ENCODE data around the gene SMARCA2.

SMARCA2 gene

GRCh38 chr9:2127486-2127885 lies 112.3 kb downstream of the SMARCA2 start:
- no peak for FAIRE-seq
- TF ChIP-seq SPI1 (IDR thresholded peaks at IDR 0.05; ENCODE audit: low read depth, low read length): no peak
- no peak for TF ChIP-seq TAF1 (IDR thresholded peaks at IDR 0.05; ENCODE audit: low read depth, low read length)
- no peak for TF ChIP-seq PAX5 (IDR thresholded peaks at IDR 0.05; ENCODE audit: insufficient read depth, low read length, severe bottlenecking)
- no peak for DNase-seq (ENCODE audit: insufficient read length, low spot score)

GRCh38 chr9:2128141-2128540 lies 113.0 kb downstream of the SMARCA2 start:
- FAIRE-seq: no peak
- TF ChIP-seq POLR2AphosphoS5 (IDR thresholded peaks at IDR 0.05; ENCODE audit: low read depth, low read length): no peak
- no peak for DNase-seq (ENCODE audit: insufficient read length, low spot score)

GRCh38 chr9:2128618-2129017 lies 113.5 kb downstream of the SMARCA2 start:
- no peak for DNase-seq (ENCODE audit: insufficient read length, low spot score)
- no peak for TF ChIP-seq POLR2AphosphoS5 (IDR thresholded peaks at IDR 0.05; ENCODE audit: low read depth, low read length)
- TF ChIP-seq SPI1 (IDR thresholded peaks at IDR 0.05; ENCODE audit: low read depth, low read length): no peak
- no peak for TF ChIP-seq POLR2A (IDR thresholded peaks at IDR 0.05; ENCODE audit: low read depth, low read length)
- no peak for TF ChIP-seq POU2F2 (IDR thresholded peaks at IDR 0.05; ENCODE audit: low read depth, low read length)
- TF ChIP-seq PAX5 (IDR thresholded peaks at IDR 0.05; ENCODE audit: insufficient read depth, low read length, severe bottlenecking): no peak
- no peak for TF ChIP-seq TAF1 (IDR thresholded peaks at IDR 0.05; ENCODE audit: low read depth, low read length)
- no peak for FAIRE-seq

- FAIRE-seq: no peak
- no peak for TF ChIP-seq SPI1 (IDR thresholded peaks at IDR 0.05; ENCODE audit: low read depth, low read length)
- no peak for TF ChIP-seq POU2F2 (IDR thresholded peaks at IDR 0.05; ENCODE audit: low read depth, low read length)
- TF ChIP-seq POLR2AphosphoS5 (IDR thresholded peaks at IDR 0.05; ENCODE audit: low read depth, low read length): no peak
- no peak for TF ChIP-seq PAX5 (IDR thresholded peaks at IDR 0.05; ENCODE audit: insufficient read depth, low read length, severe bottlenecking)
- TF ChIP-seq TAF1 (IDR thresholded peaks at IDR 0.05; ENCODE audit: low read depth, low read length): no peak
- TF ChIP-seq POLR2A (IDR thresholded peaks at IDR 0.05; ENCODE audit: low read depth, low read length): no peak
- DNase-seq (ENCODE audit: insufficient read length, low spot score): no peak
Measured at GRCh38 chr9:2130941-2131340, 115.8 kb downstream of the SMARCA2 start.

- TF ChIP-seq SPI1 (IDR thresholded peaks at IDR 0.05; ENCODE audit: low read depth, low read length) (no peak), TAF1 (IDR thresholded peaks at IDR 0.05; ENCODE audit: low read depth, low read length) (no peak), POU2F2 (IDR thresholded peaks at IDR 0.05; ENCODE audit: low read depth, low read length) (no peak), POLR2A (IDR thresholded peaks at IDR 0.05; ENCODE audit: low read depth, low read length) (no peak)
- no peak for DNase-seq (ENCODE audit: insufficient read length, low spot score)
- FAIRE-seq: peak; percentile 28
Measured at GRCh38 chr9:2132484-2133082, 117.4 kb downstream of the SMARCA2 start.

GRCh38 chr9:2134391-2134790 lies 119.2 kb downstream of the SMARCA2 start:
- DNase-seq (ENCODE audit: insufficient read length, low spot score) (no peak), FAIRE-seq (no peak)
- TF ChIP-seq PAX5 (IDR thresholded peaks at IDR 0.05; ENCODE audit: insufficient read depth, low read length, severe bottlenecking): no peak
- no peak for TF ChIP-seq POLR2AphosphoS5 (IDR thresholded peaks at IDR 0.05; ENCODE audit: low read depth, low read length)
- TF ChIP-seq POLR2A (IDR thresholded peaks at IDR 0.05; ENCODE audit: low read depth, low read length): no peak
- TF ChIP-seq SPI1 (IDR thresholded peaks at IDR 0.05; ENCODE audit: low read depth, low read length): no peak
- TF ChIP-seq POU2F2 (IDR thresholded peaks at IDR 0.05; ENCODE audit: low read depth, low read length): no peak
- TF ChIP-seq TAF1 (IDR thresholded peaks at IDR 0.05; ENCODE audit: low read depth, low read length): no peak

GRCh38 chr9:2138646-2139045 lies 123.5 kb downstream of the SMARCA2 start:
- no peak for FAIRE-seq

GRCh38 chr9:2140600-2141223 lies 125.6 kb downstream of the SMARCA2 start:
- no peak for DNase-seq (ENCODE audit: insufficient read length, low spot score)
- TF ChIP-seq POLR2AphosphoS5 (IDR thresholded peaks at IDR 0.05; ENCODE audit: low read depth, low read length) (no peak), TAF1 (IDR thresholded peaks at IDR 0.05; ENCODE audit: low read depth, low read length) (no peak), POU2F2 (IDR thresholded peaks at IDR 0.05; ENCODE audit: low read depth, low read length) (no peak), POLR2A (IDR thresholded peaks at IDR 0.05; ENCODE audit: low read depth, low read length) (no peak), SPI1 (IDR thresholded peaks at IDR 0.05; ENCODE audit: low read depth, low read length) (no peak), PAX5 (IDR thresholded peaks at IDR 0.05; ENCODE audit: insufficient read depth, low read length, severe bottlenecking) (no peak)
- FAIRE-seq: no peak

More at GRCh38 chr9:2138646-2139045, 123.5 kb downstream of the SMARCA2 start:
- DNase-seq (ENCODE audit: insufficient read length, low spot score): no peak
- no peak for TF ChIP-seq POLR2A (IDR thresholded peaks at IDR 0.05; ENCODE audit: low read depth, low read length)

GRCh38 chr9:2142212-2142611 lies 127.1 kb downstream of the SMARCA2 start:
- TF ChIP-seq TAF1 (IDR thresholded peaks at IDR 0.05; ENCODE audit: low read depth, low read length) (no peak), PAX5 (IDR thresholded peaks at IDR 0.05; ENCODE audit: insufficient read depth, low read length, severe bottlenecking) (no peak), POLR2AphosphoS5 (IDR thresholded peaks at IDR 0.05; ENCODE audit: low read depth, low read length) (no peak), POU2F2 (IDR thresholded peaks at IDR 0.05; ENCODE audit: low read depth, low read length) (no peak), POLR2A (IDR thresholded peaks at IDR 0.05; ENCODE audit: low read depth, low read length) (no peak), SPI1 (IDR thresholded peaks at IDR 0.05; ENCODE audit: low read depth, low read length) (no peak)
- DNase-seq (ENCODE audit: insufficient read length, low spot score): no peak
- FAIRE-seq: no peak

GRCh38 chr9:2144619-2145018 lies 129.5 kb downstream of the SMARCA2 start:
- DNase-seq (ENCODE audit: insufficient read length, low spot score) (no peak), FAIRE-seq (no peak)
- TF ChIP-seq POLR2A (IDR thresholded peaks at IDR 0.05; ENCODE audit: low read depth, low read length) (no peak), POU2F2 (IDR thresholded peaks at IDR 0.05; ENCODE audit: low read depth, low read length) (no peak), POLR2AphosphoS5 (IDR thresholded peaks at IDR 0.05; ENCODE audit: low read depth, low read length) (no peak), TAF1 (IDR thresholded peaks at IDR 0.05; ENCODE audit: low read depth, low read length) (no peak), PAX5 (IDR thresholded peaks at IDR 0.05; ENCODE audit: insufficient read depth, low read length, severe bottlenecking) (no peak), SPI1 (IDR thresholded peaks at IDR 0.05; ENCODE audit: low read depth, low read length) (no peak)

Measured in GM12891 (cell line).